Right lobe of liver (tissue), 6 donors: Measurements from ENCODE around the gene CYP27B1. TPM values are rescaled to one million over a fixed set of nuclear protein-coding genes. Genes with fewer than 3 reads are reported as not detected.
A peak's percentile ranks its signal among the peaks of the same experiment; 100 is the strongest.

Source experiments
- ATAC-seq, 4 donors: fragments of 200-7000 bp; cut with Tn5 transposase; one replicate each; pipeline ENCODE4 v1.9.1; 2020; ENCODE audit warnings: mild to moderate bottlenecking in 4 of 4, moderate library complexity in 4 of 4
- DNase-seq, 3 donors: peaks; one replicate each; pipeline ENCODE4 v3.0.0-alpha.2; 2020
- H3K27ac ChIP-seq, 3 donors: fragments of 200-600 bp; one replicate each; pipeline ENCODE4 v1.8.0; 2022
- H3K27me3 ChIP-seq, 2 donors: fragments of 200-600 bp; one replicate each; pipeline ENCODE4 v1.8.0; 2022
- H3K36me3 ChIP-seq, 4 donors: fragments of 200-600 bp; sonication (generic) in 1 of 4; one replicate each; pipeline versions ENCODE4 v1.5.1 to v1.8.0; 2017 to 2022; ENCODE audit warnings: control low read depth in 1 of 4
- H3K4me1 ChIP-seq, 4 donors: fragments of 200-600 bp; sonication (generic) in 1 of 4; one replicate each; pipeline versions ENCODE4 v1.5.1 to v1.8.0; 2017 to 2022; ENCODE audit warnings: control low read depth in 1 of 4
- H3K4me3 ChIP-seq, 3 donors: fragments of 200-600 bp; one replicate each; pipeline ENCODE4 v1.8.0; 2022
- H3K9me3 ChIP-seq, 4 donors: fragments of 200-600 bp; sonication (generic) in 1 of 4; one replicate each; pipeline versions ENCODE4 v1.5.1 to v1.8.0; 2017 to 2022; ENCODE audit warnings: control low read depth in 1 of 4
- CTCF ChIP-seq, 4 donors: fragments of 200-600 bp in 3 of 4; fragments of 450-650 bp in 1 of 4; IDR thresholded peaks; one replicate each; pipeline versions ENCODE4 v1.5.1 to v1.8.0; 2016 to 2022; ENCODE audit warnings: antibody characterized with exemption in 4 of 4, mild to moderate bottlenecking in 2 of 4
- POLR2A ChIP-seq: fragments of 450-650 bp; IDR thresholded peaks from one replicate; pipeline ENCODE4 v1.6.1; 2017; ENCODE audit warnings: antibody characterized with exemption, mild to moderate bottlenecking
- WGBS: methylation state at CpG from one replicate; pipeline ENCODE4 v1.1.6; 2018; ENCODE audit warnings: low coverage, low lambda C conversion rate; ENCODE audit not compliant: insufficient coverage; ENCODE audit errors: missing lambda C conversion rate; 5-methylcytosine and 5-hydroxymethylcytosine counted together
- intact Hi-C, 2 donors: fragments of 100-400 bp; cut with DNase I; formaldehyde crosslinking; loops; one replicate each; pipeline versions ENCODE4 v1.11.2 to v1.14.1; 2022
- total RNA-seq, 6 experiments: library from RNA; depleted of rRNA in 2 of 6; stranded (reverse); fragments of >200 nt in 2 of 6; fragmentation: NEBNext Ultra II Directional in 3 of 6; extraction: Animal tissue kit (Norgen Biotek cat#: 25700) in 3 of 6; gene quantifications; one replicate each; pipeline versions ENCODE4 v1.1.0 to v1.2.4, GENCODE V29; 2016 to 2023
- donor health status: DM: no; HTN: yes; CAD: no.
- donor health status: DM: no; HTN: no; CAD: no.
- donor health status: DM: no; HTN: no; CAD: no.
- donor health status: DM: no; HTN: yes; CAD: no.
- donor health status: DM: no; HTN: yes; CAD: no.

The CYP27B1 gene
- total RNA-seq, 6 experiments from 2014 or later, result 0.25 to 1.4 (median 0.81) TPM

DNA sequence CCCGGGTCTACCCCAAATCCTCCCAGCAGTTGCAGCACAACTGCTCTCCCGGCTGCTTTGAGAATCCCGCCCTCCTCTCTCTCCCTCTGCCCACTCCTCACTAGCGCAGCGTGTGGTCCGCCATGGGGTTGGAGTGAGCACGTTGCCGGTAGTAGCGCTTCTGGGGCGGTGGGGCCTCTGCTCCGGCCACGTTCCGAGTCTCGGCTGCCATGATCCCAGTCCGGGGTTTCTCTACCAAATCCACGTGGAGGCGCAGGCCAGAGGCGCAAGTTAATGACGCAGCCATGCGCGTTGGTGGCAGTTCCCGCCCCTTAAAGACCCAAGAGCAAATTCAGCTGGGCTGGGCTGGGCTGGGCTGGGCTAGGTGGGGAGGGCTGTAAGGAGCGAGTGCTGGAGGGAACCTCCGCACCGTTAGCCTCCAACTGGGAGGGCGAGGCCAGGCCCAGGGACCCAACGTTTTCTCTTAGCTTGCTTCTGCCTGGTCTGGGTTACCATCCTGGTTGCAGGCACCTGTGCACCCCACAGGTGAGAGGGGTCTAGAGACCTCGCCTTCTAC, 5.1 kb upstream of the CYP27B1 start, which contains the start of gene METTL1:
METTL1 (minus strand) TSS at position 233 of the 556 bp plus-strand sequence; CDS start at position 211, 22 bp downstream.
- Histone ChIP-seq H3K36me3 (no peaks in the 10 kb centered on the region), H3K4me1 (peaks cover 2 to 11% (median 7%) of the 10 kb centered on the region in 4 donors), H3K4me3 (peak within 1 kb of the TSS; percentile 72 to 88 (median 79)), H3K27ac (peak within 1 kb of the TSS; percentile 75 to 96 (median 75)), H3K9me3 (no peaks in the 10 kb centered on the region), H3K27me3 (no peaks in the 10 kb centered on the region)
- DNase-seq (peak; percentile 93 to 95 (median 95)), ATAC-seq (peak; percentile 92 to 96 (median 94))
- TF ChIP-seq POLR2A (peak; percentile 78), CTCF (IDR thresholded peaks at IDR 0.05) (no peak)
- WGBS, result 0% methylated on average over 22 of the region's 28 CpGs
- intact Hi-C loops, result no loop called here

- peak; percentile 86 to 89 (median 89) for DNase-seq
- H3K27ac ChIP-seq, result peak overlapping the region; percentile 75 to 96 (median 75)
- H3K4me1 ChIP-seq, result peaks cover 2 to 11% (median 7%) of the 10 kb centered on the region in 4 donors
- WGBS, result under 1% methylated on average over 15 of the region's 16 CpGs
- H3K27me3 ChIP-seq, result no peaks in the 10 kb centered on the region
- intact Hi-C loops, result no loop called here
- H3K9me3 ChIP-seq, result no peaks in the 10 kb centered on the region
- peak; percentile 78 to 82 (median 79) for ATAC-seq
- no peaks in the 10 kb centered on the region for H3K36me3 ChIP-seq
- TF ChIP-seq CTCF (IDR thresholded peaks at IDR 0.05), result no peak
- no peak for TF ChIP-seq POLR2A
- H3K4me3 ChIP-seq, result peak overlapping the region; percentile 72 to 88 (median 79)
Observed at GRCh38 chr12:57771236-57771872, 4.5 kb upstream of the CYP27B1 start.

- Histone ChIP-seq H3K36me3 (no peaks in the 10 kb centered on the region), H3K4me3 (no peak overlapping the region), H3K27ac (no peak overlapping the region), H3K9me3 (no peaks in the 10 kb centered on the region), H3K4me1 (peaks cover 2 to 15% (median 8%) of the 10 kb centered on the region in 4 donors), H3K27me3 (no peaks in the 10 kb centered on the region)
- TF ChIP-seq CTCF (IDR thresholded peaks at IDR 0.05) (no peak), POLR2A (no peak)
- WGBS, result 82% methylated on average over 3 of the region's 4 CpGs
- intact Hi-C loops, result no loop called here
- ATAC-seq (no peak), DNase-seq (no peak)
Observed at GRCh38 chr12:57770734-57771133, 3.9 kb upstream of the CYP27B1 start.

DNA sequence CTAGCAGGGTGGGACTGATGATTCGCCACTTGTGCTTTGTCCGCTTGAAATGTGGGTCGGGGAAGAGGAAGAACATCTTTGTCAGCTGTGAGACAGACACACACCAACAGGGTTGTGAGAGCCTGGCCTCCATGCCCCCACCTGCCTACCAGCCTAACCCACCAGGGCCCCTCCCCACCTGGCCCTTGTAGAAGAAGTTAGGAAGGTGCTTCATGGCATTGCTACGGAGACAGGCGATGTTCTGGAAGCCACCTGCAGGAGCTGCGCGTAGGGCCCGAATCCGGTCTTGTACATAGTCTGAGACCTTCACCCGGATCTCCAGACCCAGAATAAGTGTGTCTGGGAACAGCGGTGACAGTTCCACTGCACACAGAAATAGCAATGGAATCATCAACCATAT, 2.7 kb upstream of the CYP27B1 start:
- no peak for ATAC-seq
- WGBS, result 98% methylated on average over 5 of the region's 11 CpGs

More for the DNA sequence above, 2.7 kb upstream of the CYP27B1 start:
- Histone ChIP-seq H3K4me1 (peaks cover 2 to 26% (median 8%) of the 10 kb centered on the region in 4 donors), H3K4me3 (no peak overlapping the region), H3K36me3 (no peaks in the 10 kb centered on the region), H3K27ac (no peak overlapping the region), H3K27me3 (peaks cover 0 to 2% of the 10 kb centered on the region in 2 donors), H3K9me3 (no peaks in the 10 kb centered on the region)
- no peak for DNase-seq
- TF ChIP-seq POLR2A, result no peak
- TF ChIP-seq CTCF (IDR thresholded peaks at IDR 0.05), result no peak
- intact Hi-C loops, result no loop called here
